HL-60 (cell line): Measurements from ENCODE around the gene CFAP92.

Source experiments
- POLR2AphosphoS5 ChIP-seq: IDR thresholded peaks from 2 replicates; pipeline ENCODE4 v1.6.1; 2012; ENCODE audit warnings: low read depth
- TF ChIP-seq, protein P1 (sequence below): IDR thresholded peaks from one replicate; pipeline ENCODE4 v1.5.1; 2011; ENCODE audit warnings: low read length, control low read depth, inconsistent platforms; ENCODE audit not compliant: insufficient read depth

DNA sequence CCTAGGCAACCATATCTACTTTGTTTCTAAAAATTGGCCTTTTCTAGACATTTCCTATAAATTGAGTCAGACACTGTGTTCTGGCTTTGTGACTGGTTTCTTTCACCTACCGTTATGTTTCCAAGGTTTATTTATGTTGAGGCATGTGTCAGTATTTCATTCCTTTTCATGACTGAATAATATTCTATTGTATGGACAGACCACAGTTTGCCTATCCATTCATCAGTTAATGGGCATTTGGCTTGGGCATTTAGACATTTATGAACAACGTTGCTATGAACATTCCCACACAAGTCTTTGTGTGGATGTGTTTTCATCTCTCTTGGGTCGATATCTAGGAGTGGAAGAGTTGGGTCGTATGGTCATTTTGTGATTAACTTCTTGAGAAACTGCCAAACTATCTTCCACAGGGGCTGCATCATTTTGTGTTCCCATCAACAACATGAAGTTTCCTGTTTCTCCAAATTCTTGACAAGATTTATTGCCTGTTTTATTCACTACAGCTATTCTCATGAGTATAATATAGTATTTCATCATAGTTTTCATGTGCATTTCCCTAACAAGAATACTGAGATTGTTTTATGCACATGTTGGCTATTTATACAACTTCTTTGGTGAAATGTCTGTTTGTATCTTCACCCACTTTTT is 3.7 kb upstream of the CFAP92 start:
- TF ChIP-seq, protein P1, sequence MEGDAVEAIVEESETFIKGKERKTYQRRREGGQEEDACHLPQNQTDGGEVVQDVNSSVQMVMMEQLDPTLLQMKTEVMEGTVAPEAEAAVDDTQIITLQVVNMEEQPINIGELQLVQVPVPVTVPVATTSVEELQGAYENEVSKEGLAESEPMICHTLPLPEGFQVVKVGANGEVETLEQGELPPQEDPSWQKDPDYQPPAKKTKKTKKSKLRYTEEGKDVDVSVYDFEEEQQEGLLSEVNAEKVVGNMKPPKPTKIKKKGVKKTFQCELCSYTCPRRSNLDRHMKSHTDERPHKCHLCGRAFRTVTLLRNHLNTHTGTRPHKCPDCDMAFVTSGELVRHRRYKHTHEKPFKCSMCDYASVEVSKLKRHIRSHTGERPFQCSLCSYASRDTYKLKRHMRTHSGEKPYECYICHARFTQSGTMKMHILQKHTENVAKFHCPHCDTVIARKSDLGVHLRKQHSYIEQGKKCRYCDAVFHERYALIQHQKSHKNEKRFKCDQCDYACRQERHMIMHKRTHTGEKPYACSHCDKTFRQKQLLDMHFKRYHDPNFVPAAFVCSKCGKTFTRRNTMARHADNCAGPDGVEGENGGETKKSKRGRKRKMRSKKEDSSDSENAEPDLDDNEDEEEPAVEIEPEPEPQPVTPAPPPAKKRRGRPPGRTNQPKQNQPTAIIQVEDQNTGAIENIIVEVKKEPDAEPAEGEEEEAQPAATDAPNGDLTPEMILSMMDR = no peak
- TF ChIP-seq POLR2AphosphoS5 = no peak
